H1 (cell line): ENCODE measurements around the gene KLF5. TPM values are rescaled to one million over a fixed set of nuclear protein-coding genes. Genes with fewer than 3 reads are reported as not detected.

ENCODE experiments used
- CTCF ChIA-PET: fragments of 300-600 bp; sonication (Branson Sonifier 250); formaldehyde crosslinking; loops from one replicate; lab custom pipeline; 2021; ENCODE audit not compliant: partially characterized antibody; lab: Charles Lee
- POLR2A ChIA-PET: fragments of 300-600 bp; sonication (Branson Sonifier 250); formaldehyde crosslinking; loops from one replicate; lab custom pipeline; 2021; ENCODE audit warnings: inconsistent platforms; ENCODE audit not compliant: partially characterized antibody; lab: Charles Lee
- DNase-seq, 2 experiments: peaks; one replicate each; pipeline versions ENCODE4 v3.0.0 to v3.0.0-alpha.2; 2010 to 2022; ENCODE audit warnings: low spot score in 2 of 2, low read depth in 1 of 2, mixed read lengths in 1 of 2
- FAIRE-seq: peaks from 2 replicates; lab custom pipeline; 2011; peaks lifted over from hg19 to GRCh38; lab: Jason Lieb, UNC
- H2AFZ ChIP-seq: 2 replicates; pipeline ENCODE4 v1.8.1; 2012; ENCODE audit warnings: low read length, inconsistent platforms
- H2AK5ac ChIP-seq: 2 replicates; pipeline ENCODE4 v1.6.1; 2013; ENCODE audit warnings: low read depth, low read length
- H2BK120ac ChIP-seq: replicated peaks from 2 replicates; pipeline ENCODE3; 2013; ENCODE audit warnings: low read depth, low read length, inconsistent platforms
- H2BK12ac ChIP-seq: 2 replicates; pipeline ENCODE4 v1.6.1; 2013; ENCODE audit warnings: low read depth, low read length
- H2BK15ac ChIP-seq: 2 replicates; pipeline ENCODE4 v1.6.1; 2013; ENCODE audit warnings: low read length
- H2BK20ac ChIP-seq: 2 replicates; pipeline ENCODE4 v1.6.1; 2013; ENCODE audit warnings: low read length
- H2BK5ac ChIP-seq: 2 replicates; pipeline ENCODE4 v1.6.1; 2013; ENCODE audit warnings: low read depth, low read length
- H3K14ac ChIP-seq: 2 replicates; pipeline ENCODE4 v1.6.1; 2013; ENCODE audit warnings: inconsistent platforms; ENCODE audit not compliant: insufficient read length
- H3K18ac ChIP-seq: 2 replicates; pipeline ENCODE4 v1.6.1; 2013; ENCODE audit warnings: low read length; ENCODE audit errors: extremely low read depth
- H3K23ac ChIP-seq: 2 replicates; pipeline ENCODE4 v1.6.1; 2013; ENCODE audit warnings: inconsistent platforms; ENCODE audit not compliant: insufficient read length
- H3K23me2 ChIP-seq: 2 replicates; pipeline ENCODE4 v1.6.1; 2013; ENCODE audit warnings: low read depth, low read length
- H3K27ac ChIP-seq: 2 replicates; pipeline ENCODE4 v1.6.1; 2011; ENCODE audit warnings: low read depth, low read length, inconsistent platforms
- H3K27me3 ChIP-seq, 4 experiments: replicated peaks in 1 of 4; 1 replicate in 1 of 4; 2 replicates in 3 of 4; pipeline versions ENCODE4 v1.6.1 to v1.8.1; 2011 to 2013; ENCODE audit warnings: low read length in 3 of 4, mild to moderate bottlenecking in 3 of 4, inconsistent platforms in 2 of 4, mixed read lengths in 2 of 4, moderate library complexity in 1 of 4; ENCODE audit not compliant: control insufficient read depth in 3 of 4, insufficient read depth in 3 of 4; ENCODE audit errors: extremely low read depth in 1 of 4
- H3K36me3 ChIP-seq, 4 experiments: 2 replicates each; pipeline versions ENCODE4 v1.6.1 to v1.8.1; 2011 to 2013; ENCODE audit warnings: mild to moderate bottlenecking in 4 of 4, low read length in 3 of 4, moderate library complexity in 2 of 4, control low read depth in 1 of 4, inconsistent platforms in 1 of 4; ENCODE audit not compliant: insufficient read depth in 4 of 4, control insufficient read depth in 2 of 4
- H3K4ac ChIP-seq: replicated peaks from 2 replicates; pipeline ENCODE3; 2013; ENCODE audit warnings: low read length, low read depth, mixed read lengths, inconsistent platforms; ENCODE audit not compliant: insufficient read length
- H3K4me1 ChIP-seq, 4 experiments: replicated peaks in 1 of 4; 1 replicate in 1 of 4; 2 replicates in 3 of 4; pipeline versions ENCODE4 v1.6.1 to v1.8.1; 2011 to 2013; ENCODE audit warnings: low read length in 3 of 4, inconsistent platforms in 2 of 4, mixed read lengths in 1 of 4; ENCODE audit not compliant: insufficient read depth in 4 of 4, control insufficient read depth in 3 of 4
- H3K4me2 ChIP-seq, 2 experiments: 2 replicates each; pipeline versions ENCODE4 v1.6.1 to v1.8.1; 2011 to 2013; ENCODE audit warnings: low read depth in 2 of 2, low read length in 2 of 2, control low read depth in 1 of 2, inconsistent platforms in 1 of 2, mild to moderate bottlenecking in 1 of 2; ENCODE audit not compliant: insufficient read depth in 1 of 2
- H3K4me3 ChIP-seq, 4 experiments: fragments of 200-600, 300-600 bp in 1 of 4; sonication (generic), shearing (Covaris generic), sonication (Bioruptor Twin) in 1 of 4; 2 replicates each; pipeline versions ENCODE4 v1.5.1 to v1.8.1; 2011 to 2016; ENCODE audit warnings: low read length in 4 of 4, low read depth in 3 of 4, control low read depth in 2 of 4, inconsistent platforms in 2 of 4, mild to moderate bottlenecking in 2 of 4, mixed read lengths in 1 of 4, moderate library complexity in 1 of 4; ENCODE audit not compliant: insufficient read depth in 2 of 4; ENCODE audit errors: extremely low read depth in 1 of 4
- H3K56ac ChIP-seq: replicated peaks from 2 replicates; pipeline ENCODE3; 2013; ENCODE audit warnings: low read depth, mild to moderate bottlenecking, mixed read lengths, low read length, inconsistent platforms; ENCODE audit not compliant: insufficient read length
- H3K79me1 ChIP-seq: 2 replicates; pipeline ENCODE4 v1.6.1; 2013; ENCODE audit warnings: low read depth, low read length, control low read depth
- H3K79me2 ChIP-seq, 2 experiments: 2 replicates each; pipeline versions ENCODE4 v1.6.1 to v1.8.1; 2012 to 2013; ENCODE audit warnings: low read length in 2 of 2, mild to moderate bottlenecking in 2 of 2, inconsistent platforms in 1 of 2; ENCODE audit not compliant: insufficient read depth in 2 of 2, control insufficient read depth in 1 of 2
- H3K9ac ChIP-seq, 4 experiments: replicated peaks in 1 of 4; 1 replicate in 1 of 4; 2 replicates in 3 of 4; pipeline versions ENCODE4 v1.6.1 to v1.8.1; 2011 to 2013; ENCODE audit warnings: low read depth in 3 of 4, low read length in 3 of 4, control low read depth in 2 of 4, mild to moderate bottlenecking in 2 of 4, moderate library complexity in 2 of 4, inconsistent platforms in 1 of 4; ENCODE audit errors: extremely low read depth in 1 of 4
- H3K9me3 ChIP-seq, 2 experiments: 2 replicates each; pipeline versions ENCODE4 v1.6.1 to v1.8.1; 2012 to 2013; ENCODE audit warnings: mild to moderate bottlenecking in 2 of 2, moderate library complexity in 2 of 2, control low read depth in 1 of 2, inconsistent platforms in 1 of 2, low read depth in 1 of 2, low read length in 1 of 2, mixed read lengths in 1 of 2; ENCODE audit not compliant: insufficient read depth in 2 of 2
- H4K20me1 ChIP-seq, 2 experiments: replicated peaks in 1 of 2; 2 replicates each; pipeline versions ENCODE3 to v1.8.1; 2011 to 2013; ENCODE audit warnings: inconsistent platforms in 2 of 2, low read length in 2 of 2, mild to moderate bottlenecking in 1 of 2; ENCODE audit not compliant: insufficient read depth in 2 of 2, control insufficient read depth in 1 of 2
- H4K5ac ChIP-seq: 2 replicates; pipeline ENCODE4 v1.6.1; 2013; ENCODE audit warnings: low read length, low read depth, mixed read lengths, inconsistent platforms; ENCODE audit not compliant: insufficient read length
- H4K8ac ChIP-seq: 2 replicates; pipeline ENCODE4 v1.8.0; 2013; ENCODE audit warnings: mild to moderate bottlenecking, moderate library complexity, low read length, inconsistent platforms; ENCODE audit not compliant: insufficient read depth; ENCODE audit errors: extremely low read depth
- H4K91ac ChIP-seq: replicated peaks from 2 replicates; pipeline ENCODE3; 2013; ENCODE audit warnings: low read length, mixed read lengths, inconsistent platforms; ENCODE audit not compliant: insufficient read length
- CHD1 ChIP-seq: IDR thresholded peaks from 2 replicates; pipeline ENCODE4 v1.6.1; 2012; ENCODE audit warnings: low read depth, low read length, improper control_type of control experiment
- SIX5 ChIP-seq: IDR thresholded peaks from 2 replicates; pipeline ENCODE4 v1.6.1; 2011; ENCODE audit warnings: mild to moderate bottlenecking, low read depth, low read length
- TAF1 ChIP-seq: IDR thresholded peaks from 2 replicates; pipeline ENCODE4 v1.6.1; 2011; ENCODE audit warnings: mild to moderate bottlenecking, low read depth, low read length
- WGBS, 2 experiments: shearing (Covaris generic) in 1 of 2; methylation state at CpG; one replicate each; pipeline versions ENCODE4 v1.1.6 to v1.1.7; 2013 to 2015; ENCODE audit warnings: low lambda C conversion rate in 2 of 2, mixed read lengths in 2 of 2, inconsistent platforms in 1 of 2, low coverage in 1 of 2, missing lambda C conversion rate in 1 of 2; ENCODE audit not compliant: insufficient replicate concordance in 2 of 2, insufficient coverage in 1 of 2, insufficient read length in 1 of 2; ENCODE audit errors: extremely low coverage in 1 of 2, missing lambda C conversion rate in 1 of 2; 5-methylcytosine and 5-hydroxymethylcytosine counted together
- polyA plus RNA-seq, 7 experiments: library from polyadenylated mRNA; depleted of rRNA in 3 of 7; stranded (reverse) in 5 of 7; unstranded in 2 of 7; fragments of >200 nt in 5 of 7; fragments of 200-250 nt in 2 of 7; gene quantifications; 1 replicate in 5 of 7; 2 replicates in 1 of 7; 4 replicates in 1 of 7; pipeline versions ENCODE4 v1.2.1 to v1.2.3, GENCODE V29; 2011 to 2013; ENCODE audit warnings: missing spikeins in 2 of 7, mixed read lengths in 2 of 7
- total RNA-seq: library from RNA; stranded (reverse); fragmentation: NEBNext Ultra II Directional; extraction: Animal tissue kit (Norgen Biotek cat#: 25700); gene quantifications from 2 replicates; pipeline ENCODE4 v1.2.1, GENCODE V29; 2021

KLF5 gene
- total and polyA plus RNA-seq, 2 of the 8 experiments (the other 6 are each of a cell fraction or from before 2014, with no cell fraction given), result 1.2 to 2.3 TPM

DNA sequence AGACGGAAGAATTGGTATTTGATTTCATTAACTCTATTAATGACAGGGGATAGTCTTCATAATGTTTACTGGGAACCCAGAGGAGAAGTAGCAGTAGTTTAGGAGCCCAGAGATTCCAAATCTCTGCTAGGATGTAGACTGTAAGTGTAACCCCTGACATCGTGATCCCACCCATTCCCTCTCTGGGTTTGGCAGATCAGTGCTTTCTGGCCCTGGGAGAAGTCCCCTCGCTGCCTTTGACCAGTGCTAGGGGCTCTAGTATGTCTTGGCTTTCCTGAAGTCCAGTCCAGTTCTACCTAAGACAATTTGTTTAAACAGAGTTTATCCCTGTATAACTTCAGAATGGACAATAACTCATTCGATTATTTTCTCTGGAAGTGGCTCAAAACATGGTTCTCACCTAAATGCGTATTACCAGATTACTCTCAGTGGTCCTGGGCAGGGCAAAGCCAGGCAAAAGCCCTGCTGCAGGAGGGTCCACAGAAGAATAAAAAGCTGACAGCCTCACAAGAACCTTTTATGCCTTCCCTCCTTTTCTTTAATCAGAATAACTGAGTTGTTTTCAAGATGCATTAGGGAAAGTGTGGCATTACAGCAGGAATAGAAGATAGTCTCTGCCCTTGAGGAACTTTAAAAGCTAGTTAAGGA is 11.8 kb downstream of the KLF5 start:
- H3K36me3 ChIP-seq, result no peaks in the 10 kb centered on the region
- H3K27ac ChIP-seq, result no peak overlapping the region
- H3K79me1 ChIP-seq, result no peaks in the 10 kb centered on the region
- H4K8ac ChIP-seq, result no peak overlapping the region
- no peak overlapping the region for H3K4me2 ChIP-seq
- no peak overlapping the region for H3K9ac ChIP-seq
- CTCF ChIA-PET, result interaction anchor here (3.0 kb wide), 1 partner anchor 11 kb away, joined by 17 read pairs; the partner anchor contains the start of gene KLF5
- H3K9me3 ChIP-seq, result no peaks in the 10 kb centered on the region
- no peak overlapping the region for H2BK15ac ChIP-seq
- no peak overlapping the region for H2BK5ac ChIP-seq
- no peak overlapping the region for H3K14ac ChIP-seq
- no peak for DNase-seq
- no peaks in the 10 kb centered on the region for H3K79me2 ChIP-seq
- 93% methylated on average over 5 of the region's 5 CpGs; no CpG with 5 or more reads in 1 of the 2 experiments for WGBS, 2 experiments
- H3K4me3 ChIP-seq, result no peak overlapping the region
- FAIRE-seq, result no peak
- H4K91ac ChIP-seq, result no peak overlapping the region
- no peak overlapping the region for H2AK5ac ChIP-seq
- H3K56ac ChIP-seq, result no peak overlapping the region
- no peak overlapping the region for H3K18ac ChIP-seq
- no peak overlapping the region for H2AFZ ChIP-seq
- H3K23ac ChIP-seq, result no peak overlapping the region
- POLR2A ChIA-PET, result no interaction called here
- no peak overlapping the region for H3K4ac ChIP-seq
- no peak overlapping the region for H2BK12ac ChIP-seq
- H4K20me1 ChIP-seq, result no peaks in the 10 kb centered on the region
- H3K4me1 ChIP-seq, result peaks cover 0 to 5% (median under 1%) of the 10 kb centered on the region in 4 experiments; a peak in 4 of 7 replicates
- H4K5ac ChIP-seq, result no peak overlapping the region
- H3K23me2 ChIP-seq, result 0 out of 2 replicates have a peak, but pooled peaks cover under 1% of the 10 kb centered on the region
- no peak overlapping the region for H2BK120ac ChIP-seq
- no peak overlapping the region for H2BK20ac ChIP-seq
- H3K27me3 ChIP-seq, result peaks cover 0 to 2% (median 0%) of the 10 kb centered on the region in 4 experiments; a peak in 3 of 7 replicates
- TF ChIP-seq SIX5 (no peak), CHD1 (no peak), TAF1 (no peak)
